ENCODE results near the gene RPTOR.

Gene RPTOR

GRCh38 chr17:80653856-80654255, 109.2 kb downstream of the RPTOR start:
- no peak overlapping the region for H3K4me3 ChIP-seq (ENCODE audit: low read depth, low read length)
- TF ChIP-seq, protein P1, sequence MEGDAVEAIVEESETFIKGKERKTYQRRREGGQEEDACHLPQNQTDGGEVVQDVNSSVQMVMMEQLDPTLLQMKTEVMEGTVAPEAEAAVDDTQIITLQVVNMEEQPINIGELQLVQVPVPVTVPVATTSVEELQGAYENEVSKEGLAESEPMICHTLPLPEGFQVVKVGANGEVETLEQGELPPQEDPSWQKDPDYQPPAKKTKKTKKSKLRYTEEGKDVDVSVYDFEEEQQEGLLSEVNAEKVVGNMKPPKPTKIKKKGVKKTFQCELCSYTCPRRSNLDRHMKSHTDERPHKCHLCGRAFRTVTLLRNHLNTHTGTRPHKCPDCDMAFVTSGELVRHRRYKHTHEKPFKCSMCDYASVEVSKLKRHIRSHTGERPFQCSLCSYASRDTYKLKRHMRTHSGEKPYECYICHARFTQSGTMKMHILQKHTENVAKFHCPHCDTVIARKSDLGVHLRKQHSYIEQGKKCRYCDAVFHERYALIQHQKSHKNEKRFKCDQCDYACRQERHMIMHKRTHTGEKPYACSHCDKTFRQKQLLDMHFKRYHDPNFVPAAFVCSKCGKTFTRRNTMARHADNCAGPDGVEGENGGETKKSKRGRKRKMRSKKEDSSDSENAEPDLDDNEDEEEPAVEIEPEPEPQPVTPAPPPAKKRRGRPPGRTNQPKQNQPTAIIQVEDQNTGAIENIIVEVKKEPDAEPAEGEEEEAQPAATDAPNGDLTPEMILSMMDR (IDR thresholded peaks at IDR 0.05; ENCODE audit: low read depth, low read length): no peak

DNA sequence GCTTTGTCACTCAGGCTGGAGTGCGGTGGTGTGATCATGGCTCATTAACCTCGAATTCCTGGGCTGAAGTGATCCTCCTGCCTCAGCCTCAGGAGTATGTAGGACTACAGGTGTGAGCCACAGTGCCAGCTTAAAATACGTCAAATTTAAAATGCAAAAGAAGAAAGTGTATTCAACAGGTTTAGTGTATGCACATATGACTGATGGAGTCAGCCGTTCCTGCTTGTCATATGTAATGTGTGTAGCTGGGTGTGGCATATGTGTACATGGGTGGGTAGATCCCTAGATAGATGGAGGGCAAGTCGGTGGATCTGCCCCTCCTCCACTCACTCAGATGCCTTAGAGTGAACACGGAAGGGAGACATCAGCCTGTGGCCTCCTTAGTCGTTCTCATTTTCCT, 111.0 kb downstream of the RPTOR start:
- no peak overlapping the region for H3K4me3 ChIP-seq (ENCODE audit: low read depth, low read length)
- TF ChIP-seq, protein P1 (IDR thresholded peaks at IDR 0.05; ENCODE audit: low read depth, low read length): no peak

DNA sequence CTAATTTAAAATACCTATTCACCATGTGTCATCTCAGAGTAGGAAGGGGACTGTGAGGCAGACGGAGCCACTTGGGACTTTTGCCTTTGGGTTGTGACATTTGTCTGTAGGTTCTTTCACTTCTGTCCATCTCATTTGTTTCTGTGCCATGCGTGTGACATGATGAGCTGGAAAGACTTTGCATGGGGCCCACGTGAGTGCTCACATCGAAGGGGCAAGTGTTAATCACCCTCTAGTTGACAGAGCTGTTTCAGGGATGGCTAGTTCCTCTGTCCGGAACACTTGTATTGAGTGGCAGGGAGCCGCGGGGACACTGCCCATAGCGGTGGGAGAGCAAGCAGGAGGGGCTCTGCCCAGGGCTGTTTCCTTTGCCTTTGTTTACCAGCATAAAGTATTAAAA, 112.0 kb downstream of the RPTOR start:
- H3K4me3 ChIP-seq (ENCODE audit: low read depth, low read length): no peak overlapping the region

GRCh38 chr17:80657561-80657960, 112.9 kb downstream of the RPTOR start:
- H3K4me3 ChIP-seq (ENCODE audit: low read depth, low read length): no peak overlapping the region
- TF ChIP-seq, protein P1 (IDR thresholded peaks at IDR 0.05; ENCODE audit: low read depth, low read length): no peak

More for the DNA sequence above, 112.0 kb downstream of the RPTOR start:
- TF ChIP-seq, protein P1 (IDR thresholded peaks at IDR 0.05; ENCODE audit: low read depth, low read length): no peak

DNA sequence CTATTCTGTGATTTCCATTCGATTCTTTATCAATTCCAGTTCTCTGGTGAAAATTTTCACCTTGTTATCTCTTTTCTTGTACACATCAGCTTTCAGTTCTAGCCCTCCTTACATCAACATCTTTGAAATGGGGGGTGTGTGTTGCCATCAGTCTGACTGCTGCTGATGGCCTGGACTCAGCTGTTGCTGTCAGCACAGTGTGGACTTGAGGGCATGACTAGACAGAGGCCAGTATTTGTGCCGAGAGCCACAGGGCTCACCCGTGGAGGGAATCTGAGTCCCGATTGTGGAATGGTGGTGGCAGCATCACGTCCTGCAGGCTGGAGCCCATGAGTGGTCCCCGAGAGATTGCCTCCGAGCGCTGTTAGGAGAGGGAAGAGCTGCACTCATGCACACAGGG, 114.2 kb downstream of the RPTOR start:
- no peak overlapping the region for H3K4me3 ChIP-seq (ENCODE audit: low read depth, low read length)
- TF ChIP-seq, protein P1 (IDR thresholded peaks at IDR 0.05; ENCODE audit: low read depth, low read length): no peak

DNA sequence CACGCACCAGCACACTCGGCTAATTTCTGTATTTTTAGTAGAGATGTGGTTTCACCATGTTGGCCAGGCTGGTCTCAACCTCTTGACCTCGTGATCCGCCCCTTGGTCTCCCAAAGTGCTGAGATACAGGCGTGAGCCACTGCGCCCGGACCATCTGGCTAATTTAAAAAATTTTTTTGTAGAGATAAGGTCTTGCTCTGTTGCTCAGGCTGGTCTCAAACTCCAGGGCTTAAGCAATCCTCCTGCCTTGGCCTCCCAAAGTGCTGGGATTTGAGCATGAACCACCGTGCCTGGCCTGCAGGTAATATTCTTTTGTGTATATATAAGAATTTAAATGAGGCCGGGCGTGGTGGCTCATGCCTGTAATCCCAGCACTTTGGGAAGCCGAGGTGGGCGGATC, 115.0 kb downstream of the RPTOR start:
- TF ChIP-seq, protein P1 (IDR thresholded peaks at IDR 0.05; ENCODE audit: low read depth, low read length): no peak
- H3K4me3 ChIP-seq (ENCODE audit: low read depth, low read length): no peak overlapping the region

GRCh38 chr17:80660527-80661198, 116.0 kb downstream of the RPTOR start:
- no peak overlapping the region for H3K4me3 ChIP-seq (ENCODE audit: low read depth, low read length)

More at GRCh38 chr17:80660527-80661198, 116.0 kb downstream of the RPTOR start:
- TF ChIP-seq, protein P1 (IDR thresholded peaks at IDR 0.05; ENCODE audit: low read depth, low read length): no peak
